ENCODE data around the gene DSE. TPM values are rescaled to one million over a fixed set of nuclear protein-coding genes. Genes with fewer than 3 reads are reported as not detected.

Gene DSE
- total RNA-seq, 1 donor from 2014 or later = 2.7 TPM

DNA sequence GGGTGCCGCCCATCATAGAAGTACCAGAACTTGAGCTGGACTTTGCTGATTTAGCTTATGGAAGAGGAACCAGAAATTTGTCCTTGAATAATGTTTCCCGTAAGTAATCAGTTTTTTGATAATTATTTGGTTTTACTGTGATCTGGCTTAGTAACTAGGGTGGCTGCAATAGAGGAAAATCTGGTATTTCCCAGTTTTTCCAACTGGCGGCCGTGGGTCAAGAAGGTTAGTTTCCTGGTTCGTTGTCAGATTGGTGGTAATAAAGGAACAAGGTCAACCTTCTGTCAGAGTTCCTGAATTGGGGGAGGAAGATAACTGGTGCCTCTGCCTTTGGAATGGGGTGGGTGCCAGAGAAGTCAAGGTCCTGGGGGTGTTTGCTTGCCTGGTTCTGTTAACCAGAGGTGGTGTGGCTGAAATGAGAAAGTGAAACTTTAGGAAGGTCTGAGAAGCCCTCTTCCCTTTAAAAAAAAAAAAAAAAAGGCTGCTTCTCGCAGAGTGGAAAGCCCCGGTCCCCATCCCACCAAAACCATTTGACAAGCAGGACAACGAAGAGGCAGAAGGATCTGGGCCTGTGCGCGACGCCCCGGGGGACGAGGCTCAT lies 90.7 kb downstream of the DSE start, which contains the start of gene CALHM6:
Gene CALHM6, plus strand, starts transcription at position 45 of the 601 bp plus-strand sequence. Its CDS starts 555 bp downstream, at position 600.
- Mint-ChIP-seq H3K27me3 (no peaks in the 10 kb centered on the region), H3K36me3 (ENCODE audit: low read depth) (peaks cover 16% of the 10 kb centered on the region), H3K27ac (peak within 1 kb of the TSS; percentile 85), H3K9me3 (no peaks in the 10 kb centered on the region), H3K4me3 (peak within 1 kb of the TSS; percentile 75), H3K4me1 (peaks cover 77% of the 10 kb centered on the region)
- intact Hi-C loops (cut with micrococcal nuclease) = loop anchor here (5.0 kb wide), 3 partner anchors 111 to 206 kb away; partner anchors contain the start of genes RWDD1 and ZUP1
- DNase-seq = no peak

DNA sequence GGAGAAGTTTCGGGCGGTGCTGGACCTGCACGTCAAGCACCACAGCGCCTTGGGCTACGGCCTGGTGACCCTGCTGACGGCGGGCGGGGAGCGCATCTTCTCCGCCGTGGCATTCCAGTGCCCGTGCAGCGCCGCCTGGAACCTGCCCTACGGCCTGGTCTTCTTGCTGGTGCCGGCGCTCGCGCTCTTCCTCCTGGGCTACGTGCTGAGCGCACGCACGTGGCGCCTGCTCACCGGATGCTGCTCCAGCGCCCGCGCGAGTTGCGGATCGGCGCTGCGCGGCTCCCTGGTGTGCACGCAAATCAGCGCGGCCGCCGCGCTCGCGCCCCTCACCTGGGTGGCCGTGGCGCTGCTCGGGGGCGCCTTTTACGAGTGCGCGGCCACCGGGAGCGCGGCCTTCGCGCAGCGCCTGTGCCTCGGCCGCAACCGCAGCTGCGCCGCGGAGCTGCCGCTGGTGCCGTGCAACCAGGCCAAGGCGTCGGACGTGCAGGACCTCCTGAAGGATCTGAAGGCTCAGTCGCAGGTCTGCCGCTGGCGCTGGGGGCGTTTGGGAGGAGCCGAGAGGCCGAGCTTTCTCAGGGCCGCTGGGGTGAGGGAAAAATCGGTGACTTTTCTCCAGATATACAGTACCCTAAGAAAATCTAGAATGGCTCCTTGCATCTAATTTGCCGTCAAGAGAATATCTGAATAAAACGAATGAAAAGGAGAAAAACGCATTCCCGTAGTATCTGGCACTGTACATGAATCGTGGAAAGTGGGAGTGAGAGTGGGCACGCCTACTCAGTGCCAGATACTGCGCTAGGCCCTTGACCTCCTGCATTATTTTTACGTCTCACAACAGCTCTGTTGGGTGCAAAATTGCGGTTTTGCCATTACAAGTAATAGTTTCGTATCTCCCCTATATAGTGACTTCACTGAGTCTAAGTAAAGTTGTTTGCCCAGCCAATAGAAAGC lies 91.5 kb downstream of the DSE start:
- H3K27ac Mint-ChIP-seq = peak overlapping the region; percentile 85
- H3K9me3 Mint-ChIP-seq = no peaks in the 10 kb centered on the region
- H3K4me3 Mint-ChIP-seq = peak overlapping the region; percentile 75
- H3K27me3 Mint-ChIP-seq = no peaks in the 10 kb centered on the region
- H3K4me1 Mint-ChIP-seq = peaks cover 76% of the 10 kb centered on the region
- peak; percentile 91 for DNase-seq
- intact Hi-C loops (cut with micrococcal nuclease) = loop anchor here (1.0 to 5.0 kb wide), 5 partner anchors 14 to 205 kb away; partner anchors contain the start of genes RWDD1 and ZUP1
- H3K36me3 Mint-ChIP-seq (ENCODE audit: low read depth) = peaks cover 16% of the 10 kb centered on the region

DNA sequence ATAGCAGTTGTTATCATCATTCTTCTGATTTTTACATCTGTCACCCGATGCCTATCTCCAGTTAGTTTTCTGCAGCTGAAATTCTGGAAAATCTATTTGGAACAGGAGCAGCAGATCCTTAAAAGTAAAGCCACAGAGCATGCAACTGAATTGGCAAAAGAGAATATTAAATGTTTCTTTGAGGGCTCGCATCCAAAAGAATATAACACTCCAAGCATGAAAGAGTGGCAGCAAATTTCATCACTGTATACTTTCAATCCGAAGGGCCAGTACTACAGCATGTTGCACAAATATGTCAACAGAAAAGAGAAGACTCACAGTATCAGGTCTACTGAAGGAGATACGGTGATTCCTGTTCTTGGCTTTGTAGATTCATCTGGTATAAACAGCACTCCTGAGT lies 92.6 kb downstream of the DSE start:
- H3K4me1 Mint-ChIP-seq = peaks cover 69% of the 10 kb centered on the region
- DNase-seq = no peak
- no peaks in the 10 kb centered on the region for H3K27me3 Mint-ChIP-seq
- peak overlapping the region; percentile 75 for H3K4me3 Mint-ChIP-seq
- no peak overlapping the region for H3K27ac Mint-ChIP-seq
- H3K36me3 Mint-ChIP-seq (ENCODE audit: low read depth) = peaks cover 16% of the 10 kb centered on the region
- intact Hi-C loops (cut with micrococcal nuclease) = loop anchor here (2.0 to 5.0 kb wide), 4 partner anchors 16 to 204 kb away; partner anchors contain the start of genes RWDD1 and ZUP1
- no peaks in the 10 kb centered on the region for H3K9me3 Mint-ChIP-seq

GRCh38 chr6:116465246-116465645 lies 94.5 kb downstream of the DSE start:
- peak; percentile 67 for DNase-seq
- Mint-ChIP-seq H3K27me3 (peaks cover 6% of the 10 kb centered on the region), H3K4me1 (peaks cover 52% of the 10 kb centered on the region), H3K27ac (peak overlapping the region; percentile 57), H3K4me3 (peak overlapping the region; percentile 33), H3K36me3 (ENCODE audit: low read depth) (peaks cover 16% of the 10 kb centered on the region), H3K9me3 (no peaks in the 10 kb centered on the region)
- intact Hi-C loops (cut with micrococcal nuclease) = no loop called here

DNA sequence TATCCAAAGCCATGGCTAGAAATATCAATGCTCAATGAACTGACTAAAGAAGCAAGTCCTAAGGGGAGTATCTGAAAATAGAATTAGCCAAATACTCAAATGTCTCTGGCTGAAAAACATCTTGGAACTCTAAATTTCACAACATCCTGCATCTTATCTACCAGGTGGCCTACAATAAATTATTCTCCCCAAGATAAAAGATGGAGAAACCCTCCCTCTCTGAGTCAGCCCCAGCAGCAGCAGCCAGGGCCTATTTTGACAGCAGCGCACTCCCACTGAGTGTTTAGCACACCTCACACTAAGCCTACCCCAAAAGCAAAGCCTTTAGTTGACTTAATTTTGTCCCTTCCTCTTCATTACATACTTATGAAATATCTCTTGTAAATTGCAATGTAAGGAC lies 96.3 kb downstream of the DSE start:
- intact Hi-C loops (cut with micrococcal nuclease) = no loop called here
- Mint-ChIP-seq H3K4me1 (peaks cover 37% of the 10 kb centered on the region), H3K27ac (no peak overlapping the region), H3K27me3 (peaks cover 10% of the 10 kb centered on the region), H3K4me3 (no peak overlapping the region), H3K36me3 (ENCODE audit: low read depth) (peaks cover 13% of the 10 kb centered on the region), H3K9me3 (no peaks in the 10 kb centered on the region)
- DNase-seq = no peak

DNA sequence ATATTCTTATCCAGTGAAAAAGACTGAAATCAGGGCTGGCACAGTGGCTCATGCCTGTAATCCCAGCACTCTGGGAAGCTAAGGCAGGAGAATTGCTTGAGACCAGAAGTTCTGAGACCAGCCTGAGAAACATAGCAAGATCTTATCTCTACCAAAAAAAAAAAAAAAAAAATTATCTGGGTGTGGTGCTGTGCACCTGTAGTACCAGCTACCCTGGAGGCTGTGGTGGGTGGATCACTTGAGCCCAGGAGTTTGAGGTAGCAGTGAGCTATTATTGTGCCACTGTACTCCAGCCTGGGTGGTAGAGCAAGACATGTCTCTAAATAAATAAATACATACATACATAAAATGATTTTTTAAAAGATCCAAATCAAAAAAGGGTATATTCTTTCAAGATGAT lies 96.8 kb downstream of the DSE start:
- intact Hi-C loops (cut with micrococcal nuclease) = no loop called here
- peaks cover 13% of the 10 kb centered on the region for H3K36me3 Mint-ChIP-seq (ENCODE audit: low read depth)
- no peak overlapping the region for H3K4me3 Mint-ChIP-seq
- no peaks in the 10 kb centered on the region for H3K9me3 Mint-ChIP-seq
- no peak for DNase-seq
- H3K27me3 Mint-ChIP-seq = peaks cover 10% of the 10 kb centered on the region
- H3K27ac Mint-ChIP-seq = no peak overlapping the region
- peaks cover 36% of the 10 kb centered on the region for H3K4me1 Mint-ChIP-seq

DNA sequence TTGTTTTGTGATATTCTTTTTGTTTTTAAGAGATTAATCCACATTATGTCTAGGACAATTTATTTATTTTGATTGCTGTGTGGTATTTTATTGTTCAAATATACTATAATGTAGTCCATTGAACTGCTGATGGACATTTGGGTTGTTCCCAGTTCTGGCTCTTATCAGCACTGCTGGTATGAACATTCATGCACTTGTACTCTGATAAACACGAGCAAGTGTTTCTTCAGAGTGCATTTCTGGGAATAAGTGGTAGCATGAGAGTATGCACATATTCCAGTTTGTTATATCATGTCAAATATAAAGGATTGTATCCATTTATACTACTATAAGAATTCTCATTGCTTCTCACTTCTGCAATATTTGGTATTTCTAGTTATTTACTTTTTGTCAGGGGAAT lies 97.5 kb downstream of the DSE start:
- intact Hi-C loops (cut with micrococcal nuclease) = no loop called here
- H3K9me3 Mint-ChIP-seq = no peaks in the 10 kb centered on the region
- no peak for DNase-seq
- peaks cover 29% of the 10 kb centered on the region for H3K4me1 Mint-ChIP-seq
- H3K4me3 Mint-ChIP-seq = no peak overlapping the region
- H3K36me3 Mint-ChIP-seq (ENCODE audit: low read depth) = peaks cover 11% of the 10 kb centered on the region
- H3K27ac Mint-ChIP-seq = no peak overlapping the region
- peaks cover 10% of the 10 kb centered on the region for H3K27me3 Mint-ChIP-seq

GRCh38 chr6:116471531-116471930 lies 100.8 kb downstream of the DSE start:
- Mint-ChIP-seq H3K4me1 (peaks cover 28% of the 10 kb centered on the region), H3K27me3 (peaks cover 10% of the 10 kb centered on the region), H3K9me3 (no peaks in the 10 kb centered on the region), H3K27ac (no peak overlapping the region), H3K4me3 (no peak overlapping the region), H3K36me3 (ENCODE audit: low read depth) (no peaks in the 10 kb centered on the region)
- no peak for DNase-seq
- intact Hi-C loops (cut with micrococcal nuclease) = no loop called here

GRCh38 chr6:116472706-116473105 lies 102.0 kb downstream of the DSE start:
- H3K36me3 Mint-ChIP-seq (ENCODE audit: low read depth) = no peaks in the 10 kb centered on the region
- intact Hi-C loops (cut with micrococcal nuclease) = no loop called here
- H3K9me3 Mint-ChIP-seq = no peaks in the 10 kb centered on the region
- H3K4me3 Mint-ChIP-seq = no peak overlapping the region
- H3K27me3 Mint-ChIP-seq = peaks cover 10% of the 10 kb centered on the region
- H3K4me1 Mint-ChIP-seq = peaks cover 23% of the 10 kb centered on the region
- DNase-seq = no peak
- H3K27ac Mint-ChIP-seq = no peak overlapping the region

DNA sequence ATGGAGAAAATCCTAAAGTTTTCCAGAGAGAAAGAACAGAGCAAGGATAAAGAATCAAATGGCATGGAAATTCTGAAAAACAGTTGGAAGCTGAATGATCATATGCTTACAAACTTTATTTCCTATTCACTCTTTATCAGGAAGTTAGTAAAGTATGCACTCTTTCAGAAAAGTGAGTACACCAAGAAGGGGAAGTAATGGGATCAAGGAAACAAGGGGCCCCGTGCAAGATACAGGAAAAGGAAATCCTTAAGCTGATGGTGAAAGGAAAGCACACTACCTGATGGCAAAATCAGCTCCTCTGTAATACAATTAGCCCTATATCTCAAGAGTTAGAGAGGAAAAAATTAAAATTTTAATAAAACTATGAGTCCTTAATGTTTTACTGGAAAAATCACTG lies 104.4 kb downstream of the DSE start:
- H3K4me3 Mint-ChIP-seq = peak overlapping the region; percentile 30
- intact Hi-C loops (cut with micrococcal nuclease) = loop anchor here (5.0 kb wide), 1 partner anchor 33 kb away; no protein-coding TSS in a partner anchor

GRCh38 chr6:116476002-116476678 lies 105.4 kb downstream of the DSE start:
- Mint-ChIP-seq H3K27ac (peak overlapping the region; percentile 68), H3K36me3 (ENCODE audit: low read depth) (peaks cover 2% of the 10 kb centered on the region), H3K9me3 (peaks cover 8% of the 10 kb centered on the region), H3K27me3 (peaks cover 9% of the 10 kb centered on the region), H3K4me3 (peak overlapping the region; percentile 30), H3K4me1 (peaks cover 23% of the 10 kb centered on the region)
- DNase-seq = peak; percentile 85
- intact Hi-C loops (cut with micrococcal nuclease) = loop anchor here (1.0 to 5.0 kb wide), 2 partner anchors 14 to 34 kb away; no protein-coding TSS in a partner anchor

More for the DNA sequence above, 104.4 kb downstream of the DSE start:
- Mint-ChIP-seq H3K27me3 (peaks cover 9% of the 10 kb centered on the region), H3K9me3 (peaks cover 8% of the 10 kb centered on the region), H3K27ac (no peak overlapping the region), H3K36me3 (ENCODE audit: low read depth) (peaks cover 2% of the 10 kb centered on the region), H3K4me1 (peaks cover 23% of the 10 kb centered on the region)
- DNase-seq = no peak

DNA sequence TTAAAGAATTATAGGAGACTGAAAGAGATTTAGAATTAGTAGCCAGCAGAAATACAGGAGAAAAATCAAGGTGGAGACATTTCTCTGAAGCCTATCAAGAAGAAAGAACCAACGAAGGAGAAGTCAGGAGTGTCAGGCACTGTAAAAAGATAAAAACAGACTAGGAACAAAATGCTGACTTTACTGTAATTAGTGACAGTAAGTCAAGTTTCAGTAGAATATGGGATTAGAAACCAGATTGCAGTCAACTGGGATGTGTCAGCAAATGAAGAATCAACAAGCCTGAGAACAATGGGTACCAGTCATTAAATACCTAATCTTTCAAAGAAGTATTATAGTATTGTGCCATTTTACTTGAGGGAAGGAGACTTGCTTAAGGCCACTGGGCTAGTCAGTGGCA lies 112.0 kb downstream of the DSE start:
- no peak for DNase-seq
- intact Hi-C loops (cut with micrococcal nuclease) = no loop called here
- Mint-ChIP-seq H3K4me3 (no peak overlapping the region), H3K4me1 (no peaks in the 10 kb centered on the region), H3K27ac (no peak overlapping the region), H3K36me3 (ENCODE audit: low read depth) (peaks cover 5% of the 10 kb centered on the region), H3K9me3 (peaks cover 33% of the 10 kb centered on the region), H3K27me3 (peaks cover 47% of the 10 kb centered on the region)

DNA sequence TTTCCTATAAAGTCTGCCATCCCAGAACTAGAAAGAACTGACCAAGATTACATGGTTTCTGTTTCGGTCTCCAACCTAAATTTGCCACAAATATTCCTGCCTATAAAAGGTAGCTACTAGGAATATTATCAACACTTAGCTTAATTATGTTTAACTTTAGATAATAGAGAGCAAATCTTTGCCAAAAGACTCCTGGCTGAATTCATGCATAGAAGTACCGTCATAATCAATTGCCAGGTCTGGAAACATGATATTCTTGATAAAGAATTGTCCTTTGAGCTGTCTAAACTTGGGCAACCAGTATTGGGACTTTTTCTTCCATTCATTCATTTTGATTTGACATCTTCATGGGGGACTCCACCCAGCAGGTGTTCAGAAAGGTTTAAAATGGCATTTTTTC lies 112.9 kb downstream of the DSE start:
- intact Hi-C loops (cut with micrococcal nuclease) = no loop called here
- no peaks in the 10 kb centered on the region for H3K4me1 Mint-ChIP-seq
- DNase-seq = no peak
- H3K4me3 Mint-ChIP-seq = no peak overlapping the region
- peaks cover 35% of the 10 kb centered on the region for H3K9me3 Mint-ChIP-seq
- no peak overlapping the region for H3K27ac Mint-ChIP-seq
- peaks cover 50% of the 10 kb centered on the region for H3K27me3 Mint-ChIP-seq
- peaks cover 3% of the 10 kb centered on the region for H3K36me3 Mint-ChIP-seq (ENCODE audit: low read depth)
